Measurements from ENCODE around the gene NAA16.

The NAA16 gene

GRCh38 chr13:41356786-41357185 is 45.7 kb downstream of the NAA16 start:
- Histone ChIP-seq H3K27ac (ENCODE audit: low read depth, low read length) (no peak overlapping the region), H3K27me3 (ENCODE audit: control insufficient read depth, insufficient read depth, low read length) (no peaks in the 10 kb centered on the region), H3K4me1 (ENCODE audit: control insufficient read depth, insufficient read depth, low read length) (no peaks in the 10 kb centered on the region), H3K9ac (ENCODE audit: low read depth, low read length) (no peak overlapping the region), H3K9me3 (ENCODE audit: control insufficient read depth, insufficient read depth, low read length) (no peaks in the 10 kb centered on the region), H3K4me3 (ENCODE audit: low read depth, low read length) (no peak overlapping the region), H3K36me3 (ENCODE audit: control insufficient read depth, insufficient read depth, low read length) (peaks cover 73% of the 10 kb centered on the region)

GRCh38 chr13:41361491-41361890 is 50.4 kb downstream of the NAA16 start:
- H3K27me3 ChIP-seq (ENCODE audit: control insufficient read depth, insufficient read depth, low read length) = no peaks in the 10 kb centered on the region
- H3K9ac ChIP-seq (ENCODE audit: low read depth, low read length) = no peak overlapping the region
- H3K4me1 ChIP-seq (ENCODE audit: control insufficient read depth, insufficient read depth, low read length) = no peaks in the 10 kb centered on the region
- peaks cover 98% of the 10 kb centered on the region for H3K36me3 ChIP-seq (ENCODE audit: control insufficient read depth, insufficient read depth, low read length)
- H3K9me3 ChIP-seq (ENCODE audit: control insufficient read depth, insufficient read depth, low read length) = no peaks in the 10 kb centered on the region
- H3K4me3 ChIP-seq (ENCODE audit: low read depth, low read length) = no peak overlapping the region
- H3K27ac ChIP-seq (ENCODE audit: low read depth, low read length) = no peak overlapping the region

GRCh38 chr13:41364043-41364442 is 53.0 kb downstream of the NAA16 start:
- Histone ChIP-seq H3K4me1 (ENCODE audit: control insufficient read depth, insufficient read depth, low read length) (no peaks in the 10 kb centered on the region), H3K4me3 (ENCODE audit: low read depth, low read length) (no peak overlapping the region), H3K27ac (ENCODE audit: low read depth, low read length) (no peak overlapping the region), H3K9ac (ENCODE audit: low read depth, low read length) (no peak overlapping the region), H3K9me3 (ENCODE audit: control insufficient read depth, insufficient read depth, low read length) (no peaks in the 10 kb centered on the region), H3K27me3 (ENCODE audit: control insufficient read depth, insufficient read depth, low read length) (no peaks in the 10 kb centered on the region), H3K36me3 (ENCODE audit: control insufficient read depth, insufficient read depth, low read length) (peaks cover 100% of the 10 kb centered on the region)

GRCh38 chr13:41365631-41366030 is 54.6 kb downstream of the NAA16 start:
- no peaks in the 10 kb centered on the region for H3K27me3 ChIP-seq (ENCODE audit: control insufficient read depth, insufficient read depth, low read length)
- H3K9me3 ChIP-seq (ENCODE audit: control insufficient read depth, insufficient read depth, low read length) = no peaks in the 10 kb centered on the region
- no peak overlapping the region for H3K9ac ChIP-seq (ENCODE audit: low read depth, low read length)
- H3K4me1 ChIP-seq (ENCODE audit: control insufficient read depth, insufficient read depth, low read length) = no peaks in the 10 kb centered on the region
- no peak overlapping the region for H3K27ac ChIP-seq (ENCODE audit: low read depth, low read length)
- H3K36me3 ChIP-seq (ENCODE audit: control insufficient read depth, insufficient read depth, low read length) = peaks cover 100% of the 10 kb centered on the region
- H3K4me3 ChIP-seq (ENCODE audit: low read depth, low read length) = no peak overlapping the region

- Histone ChIP-seq H3K36me3 (ENCODE audit: control insufficient read depth, insufficient read depth, low read length) (peaks cover 97% of the 10 kb centered on the region), H3K9me3 (ENCODE audit: control insufficient read depth, insufficient read depth, low read length) (no peaks in the 10 kb centered on the region), H3K9ac (ENCODE audit: low read depth, low read length) (no peak overlapping the region), H3K27me3 (ENCODE audit: control insufficient read depth, insufficient read depth, low read length) (no peaks in the 10 kb centered on the region), H3K27ac (ENCODE audit: low read depth, low read length) (no peak overlapping the region), H3K4me1 (ENCODE audit: control insufficient read depth, insufficient read depth, low read length) (no peaks in the 10 kb centered on the region), H3K4me3 (ENCODE audit: low read depth, low read length) (no peak overlapping the region)
Measured at GRCh38 chr13:41370736-41371135, 59.7 kb downstream of the NAA16 start.

- Histone ChIP-seq H3K4me3 (ENCODE audit: low read depth, low read length) (no peak overlapping the region), H3K27ac (ENCODE audit: low read depth, low read length) (no peak overlapping the region), H3K4me1 (ENCODE audit: control insufficient read depth, insufficient read depth, low read length) (no peaks in the 10 kb centered on the region), H3K36me3 (ENCODE audit: control insufficient read depth, insufficient read depth, low read length) (peaks cover 48% of the 10 kb centered on the region), H3K9ac (ENCODE audit: low read depth, low read length) (no peak overlapping the region), H3K27me3 (ENCODE audit: control insufficient read depth, insufficient read depth, low read length) (no peaks in the 10 kb centered on the region), H3K9me3 (ENCODE audit: control insufficient read depth, insufficient read depth, low read length) (no peaks in the 10 kb centered on the region)
Measured at GRCh38 chr13:41377446-41377845, 66.4 kb downstream of the NAA16 start.

GRCh38 chr13:41382431-41382830 is 71.4 kb downstream of the NAA16 start:
- Histone ChIP-seq H3K9me3 (ENCODE audit: control insufficient read depth, insufficient read depth, low read length) (no peaks in the 10 kb centered on the region), H3K4me3 (ENCODE audit: low read depth, low read length) (no peak overlapping the region), H3K36me3 (ENCODE audit: control insufficient read depth, insufficient read depth, low read length) (0 out of 2 replicates have a peak, but pooled peaks cover 1% of the 10 kb centered on the region), H3K4me1 (ENCODE audit: control insufficient read depth, insufficient read depth, low read length) (no peaks in the 10 kb centered on the region), H3K27ac (ENCODE audit: low read depth, low read length) (no peak overlapping the region), H3K9ac (ENCODE audit: low read depth, low read length) (no peak overlapping the region), H3K27me3 (ENCODE audit: control insufficient read depth, insufficient read depth, low read length) (no peaks in the 10 kb centered on the region)

GRCh38 chr13:41383386-41383785 is 72.3 kb downstream of the NAA16 start:
- Histone ChIP-seq H3K4me3 (ENCODE audit: low read depth, low read length) (no peak overlapping the region), H3K4me1 (ENCODE audit: control insufficient read depth, insufficient read depth, low read length) (no peaks in the 10 kb centered on the region), H3K27ac (ENCODE audit: low read depth, low read length) (no peak overlapping the region), H3K9ac (ENCODE audit: low read depth, low read length) (no peak overlapping the region), H3K27me3 (ENCODE audit: control insufficient read depth, insufficient read depth, low read length) (no peaks in the 10 kb centered on the region), H3K36me3 (ENCODE audit: control insufficient read depth, insufficient read depth, low read length) (no peaks in the 10 kb centered on the region), H3K9me3 (ENCODE audit: control insufficient read depth, insufficient read depth, low read length) (no peaks in the 10 kb centered on the region)

GRCh38 chr13:41384749-41385503 is 73.9 kb downstream of the NAA16 start:
- no peaks in the 10 kb centered on the region for H3K9me3 ChIP-seq (ENCODE audit: control insufficient read depth, insufficient read depth, low read length)
- no peak overlapping the region for H3K9ac ChIP-seq (ENCODE audit: low read depth, low read length)
- H3K27me3 ChIP-seq (ENCODE audit: control insufficient read depth, insufficient read depth, low read length) = no peaks in the 10 kb centered on the region
- no peak overlapping the region for H3K4me3 ChIP-seq (ENCODE audit: low read depth, low read length)
- H3K36me3 ChIP-seq (ENCODE audit: control insufficient read depth, insufficient read depth, low read length) = no peaks in the 10 kb centered on the region
- no peak overlapping the region for H3K27ac ChIP-seq (ENCODE audit: low read depth, low read length)
- H3K4me1 ChIP-seq (ENCODE audit: control insufficient read depth, insufficient read depth, low read length) = no peaks in the 10 kb centered on the region

GRCh38 chr13:41386211-41386610 is 75.1 kb downstream of the NAA16 start:
- Histone ChIP-seq H3K4me1 (ENCODE audit: control insufficient read depth, insufficient read depth, low read length) (no peaks in the 10 kb centered on the region), H3K36me3 (ENCODE audit: control insufficient read depth, insufficient read depth, low read length) (no peaks in the 10 kb centered on the region), H3K4me3 (ENCODE audit: low read depth, low read length) (no peak overlapping the region), H3K27me3 (ENCODE audit: control insufficient read depth, insufficient read depth, low read length) (no peaks in the 10 kb centered on the region), H3K27ac (ENCODE audit: low read depth, low read length) (no peak overlapping the region), H3K9me3 (ENCODE audit: control insufficient read depth, insufficient read depth, low read length) (no peaks in the 10 kb centered on the region), H3K9ac (ENCODE audit: low read depth, low read length) (no peak overlapping the region)

- Histone ChIP-seq H3K27me3 (ENCODE audit: control insufficient read depth, insufficient read depth, low read length) (no peaks in the 10 kb centered on the region), H3K4me1 (ENCODE audit: control insufficient read depth, insufficient read depth, low read length) (no peaks in the 10 kb centered on the region), H3K4me3 (ENCODE audit: low read depth, low read length) (no peak overlapping the region), H3K27ac (ENCODE audit: low read depth, low read length) (no peak overlapping the region), H3K9ac (ENCODE audit: low read depth, low read length) (no peak overlapping the region), H3K36me3 (ENCODE audit: control insufficient read depth, insufficient read depth, low read length) (no peaks in the 10 kb centered on the region), H3K9me3 (ENCODE audit: control insufficient read depth, insufficient read depth, low read length) (no peaks in the 10 kb centered on the region)
Measured at GRCh38 chr13:41387576-41387975, 76.5 kb downstream of the NAA16 start.
